B cell (primary cell): Measurements from ENCODE around the gene ORM1.

ENCODE experiments used
- EZH2 ChIP-seq: IDR thresholded peaks from 2 replicates; pipeline ENCODE4 v1.6.1; 2012; ENCODE audit warnings: borderline replicate concordance, low read depth, mild to moderate bottlenecking, moderate library complexity, low read length; ENCODE audit not compliant: insufficient read depth, poor library complexity, severe bottlenecking
- TF ChIP-seq, protein P1 (sequence below): fragments of 200-600 bp; IDR thresholded peaks from one replicate; pipeline ENCODE4 v1.8.0; 2022; ENCODE audit warnings: antibody characterized with exemption, mild to moderate bottlenecking

DNA sequence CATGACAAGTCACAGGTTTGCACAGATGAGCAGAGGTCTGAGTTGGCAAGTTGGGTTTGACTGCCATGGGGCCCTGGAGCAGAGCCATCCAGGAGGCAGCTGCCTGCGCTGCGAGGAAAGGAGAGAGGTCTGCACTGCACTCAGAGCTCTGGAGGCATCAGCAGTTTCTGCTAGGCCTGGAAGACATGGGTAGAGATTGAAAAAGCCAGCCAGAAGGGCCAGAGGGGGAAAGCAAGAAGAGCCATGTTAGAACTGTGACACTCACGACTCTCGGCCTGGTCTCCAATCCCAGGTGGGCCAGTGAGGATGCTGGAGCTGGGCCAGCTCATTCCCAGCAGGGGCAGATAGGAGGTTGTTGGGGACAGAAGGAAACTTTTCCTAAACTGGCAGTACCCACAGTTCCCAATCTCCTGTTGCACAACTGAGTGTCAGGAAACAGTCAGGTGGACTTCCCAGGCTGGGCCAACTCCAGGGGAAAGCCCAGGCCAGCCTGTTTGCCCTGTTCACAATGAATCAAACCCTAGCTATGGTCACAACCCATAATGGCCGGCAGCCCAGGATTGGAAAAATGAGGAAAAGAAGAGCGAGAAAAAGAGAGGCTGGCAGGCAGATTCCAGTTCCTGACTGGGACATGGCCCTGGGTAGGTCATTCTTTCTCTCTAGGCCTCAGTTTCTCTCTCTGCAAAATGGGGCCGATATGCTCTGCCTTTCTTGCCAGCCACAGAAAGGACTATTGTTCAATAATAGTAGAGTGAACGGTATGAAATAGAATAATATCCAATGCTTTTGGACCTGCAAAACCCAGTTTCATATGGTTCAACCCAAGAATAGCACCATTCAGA is 7.8 kb upstream of the ORM1 start:
- TF ChIP-seq, protein P1, sequence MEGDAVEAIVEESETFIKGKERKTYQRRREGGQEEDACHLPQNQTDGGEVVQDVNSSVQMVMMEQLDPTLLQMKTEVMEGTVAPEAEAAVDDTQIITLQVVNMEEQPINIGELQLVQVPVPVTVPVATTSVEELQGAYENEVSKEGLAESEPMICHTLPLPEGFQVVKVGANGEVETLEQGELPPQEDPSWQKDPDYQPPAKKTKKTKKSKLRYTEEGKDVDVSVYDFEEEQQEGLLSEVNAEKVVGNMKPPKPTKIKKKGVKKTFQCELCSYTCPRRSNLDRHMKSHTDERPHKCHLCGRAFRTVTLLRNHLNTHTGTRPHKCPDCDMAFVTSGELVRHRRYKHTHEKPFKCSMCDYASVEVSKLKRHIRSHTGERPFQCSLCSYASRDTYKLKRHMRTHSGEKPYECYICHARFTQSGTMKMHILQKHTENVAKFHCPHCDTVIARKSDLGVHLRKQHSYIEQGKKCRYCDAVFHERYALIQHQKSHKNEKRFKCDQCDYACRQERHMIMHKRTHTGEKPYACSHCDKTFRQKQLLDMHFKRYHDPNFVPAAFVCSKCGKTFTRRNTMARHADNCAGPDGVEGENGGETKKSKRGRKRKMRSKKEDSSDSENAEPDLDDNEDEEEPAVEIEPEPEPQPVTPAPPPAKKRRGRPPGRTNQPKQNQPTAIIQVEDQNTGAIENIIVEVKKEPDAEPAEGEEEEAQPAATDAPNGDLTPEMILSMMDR = no peak
- TF ChIP-seq EZH2 = no peak
